AG04450 (cell line): ENCODE results near the gene GIMAP7. TPM values are rescaled to one million over a fixed set of nuclear protein-coding genes. Genes with fewer than 3 reads are reported as not detected.
"Not testable (repeated sequence)": the region's sequence is repeated elsewhere in the genome, so short reads cannot be mapped to it uniquely, and the experiment has no call there.

Experiments
- CTCF ChIA-PET: fragments of 300-600, 350-600 bp; formaldehyde crosslinking; extraction: SDS; loops from one replicate; lab custom pipeline; 2022; ENCODE audit warnings: antibody characterized with exemption, inconsistent platforms; lab: Charles Lee
- POLR2A ChIA-PET: fragments of 350-600 bp; formaldehyde crosslinking; extraction: SDS; loops from one replicate; lab custom pipeline; 2021; ENCODE audit warnings: antibody characterized with exemption, inconsistent platforms; lab: Yijun Ruan, JAX
- DNase-seq: peaks from one replicate; pipeline ENCODE4 v3.0.0-alpha.2; 2011; ENCODE audit warnings: low read depth, low spot score
- H3K27ac ChIP-seq: one replicate; pipeline ENCODE4 v1.5.1; 2012; ENCODE audit warnings: low read depth, low read length, control low read depth
- H3K27me3 ChIP-seq: one replicate; pipeline ENCODE4 v1.6.0; 2012; ENCODE audit warnings: low read length; ENCODE audit not compliant: control insufficient read depth, insufficient read depth
- H3K4me3 ChIP-seq: 2 replicates; pipeline ENCODE4 v1.5.1; 2011; ENCODE audit warnings: mild to moderate bottlenecking, low read depth, low read length, control low read depth
- H3K9me3 ChIP-seq: 2 replicates; pipeline ENCODE4 v1.5.1; 2012; ENCODE audit warnings: low read length; ENCODE audit not compliant: control insufficient read depth, insufficient read depth
- polyA plus RNA-seq: library from polyadenylated mRNA; depleted of rRNA; stranded (reverse); fragments of >200 nt; gene quantifications from 2 replicates; pipeline ENCODE4 v1.2.3, GENCODE V29; 2011
- TF ChIP-seq, protein P1 (sequence below): IDR thresholded peaks from 2 replicates; pipeline ENCODE4 v1.5.1; 2011; ENCODE audit warnings: low read depth, low read length, control low read depth, inconsistent platforms

Gene GIMAP7
- polyA plus RNA-seq, 1 experiment: not detected

DNA sequence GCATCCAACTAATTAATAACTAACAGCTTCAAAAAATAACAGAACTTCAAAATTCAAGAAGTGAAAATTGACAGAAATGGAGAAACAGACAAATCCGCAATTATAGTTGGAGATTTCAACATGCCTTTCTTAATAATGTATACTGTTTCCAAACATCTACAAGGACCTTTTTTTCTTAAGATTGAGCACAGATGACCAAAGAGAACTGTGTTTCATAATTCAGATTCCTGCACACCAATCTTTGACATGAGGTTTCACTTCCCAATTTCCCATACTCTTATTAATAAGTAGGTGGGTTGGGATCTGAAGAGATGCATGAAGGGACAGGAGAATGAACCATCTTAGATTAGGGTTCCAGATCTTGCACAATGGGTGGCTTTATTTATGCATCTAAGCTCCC, 24.9 kb upstream of the GIMAP7 start:
- H3K4me3 ChIP-seq: no peak overlapping the region
- TF ChIP-seq, protein P1, sequence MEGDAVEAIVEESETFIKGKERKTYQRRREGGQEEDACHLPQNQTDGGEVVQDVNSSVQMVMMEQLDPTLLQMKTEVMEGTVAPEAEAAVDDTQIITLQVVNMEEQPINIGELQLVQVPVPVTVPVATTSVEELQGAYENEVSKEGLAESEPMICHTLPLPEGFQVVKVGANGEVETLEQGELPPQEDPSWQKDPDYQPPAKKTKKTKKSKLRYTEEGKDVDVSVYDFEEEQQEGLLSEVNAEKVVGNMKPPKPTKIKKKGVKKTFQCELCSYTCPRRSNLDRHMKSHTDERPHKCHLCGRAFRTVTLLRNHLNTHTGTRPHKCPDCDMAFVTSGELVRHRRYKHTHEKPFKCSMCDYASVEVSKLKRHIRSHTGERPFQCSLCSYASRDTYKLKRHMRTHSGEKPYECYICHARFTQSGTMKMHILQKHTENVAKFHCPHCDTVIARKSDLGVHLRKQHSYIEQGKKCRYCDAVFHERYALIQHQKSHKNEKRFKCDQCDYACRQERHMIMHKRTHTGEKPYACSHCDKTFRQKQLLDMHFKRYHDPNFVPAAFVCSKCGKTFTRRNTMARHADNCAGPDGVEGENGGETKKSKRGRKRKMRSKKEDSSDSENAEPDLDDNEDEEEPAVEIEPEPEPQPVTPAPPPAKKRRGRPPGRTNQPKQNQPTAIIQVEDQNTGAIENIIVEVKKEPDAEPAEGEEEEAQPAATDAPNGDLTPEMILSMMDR: no peak
- DNase-seq: no peak
- ChIA-PET POLR2A (no interaction called here), CTCF (no interaction called here)
- H3K9me3 ChIP-seq: peaks cover 7% of the 10 kb centered on the region
- H3K27me3 ChIP-seq: no peaks in the 10 kb centered on the region
- no peak overlapping the region for H3K27ac ChIP-seq

DNA sequence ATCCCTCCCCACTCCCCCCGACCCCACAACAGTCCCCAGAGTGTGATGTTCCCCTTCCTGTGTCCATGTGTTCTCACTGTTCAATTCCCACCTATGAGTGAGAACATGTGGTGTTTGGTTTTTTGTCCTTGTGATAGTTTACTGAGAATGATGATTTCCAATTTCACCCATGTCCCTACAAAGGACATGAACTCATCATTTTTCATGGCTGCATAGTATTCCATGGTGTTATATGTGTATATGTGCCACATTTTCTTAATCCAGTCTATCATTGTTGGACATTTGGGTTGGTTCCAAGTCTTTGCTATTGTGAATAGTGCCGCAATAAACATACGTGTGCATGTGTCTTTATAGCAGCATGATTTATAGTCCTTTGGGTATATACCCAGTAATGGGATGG, 21.2 kb upstream of the GIMAP7 start:
- H3K27me3 ChIP-seq, H3K4me3 ChIP-seq, H3K27ac ChIP-seq, H3K9me3 ChIP-seq, DNase-seq, CTCF ChIA-PET, POLR2A ChIA-PET: not testable (repeated sequence)

DNA sequence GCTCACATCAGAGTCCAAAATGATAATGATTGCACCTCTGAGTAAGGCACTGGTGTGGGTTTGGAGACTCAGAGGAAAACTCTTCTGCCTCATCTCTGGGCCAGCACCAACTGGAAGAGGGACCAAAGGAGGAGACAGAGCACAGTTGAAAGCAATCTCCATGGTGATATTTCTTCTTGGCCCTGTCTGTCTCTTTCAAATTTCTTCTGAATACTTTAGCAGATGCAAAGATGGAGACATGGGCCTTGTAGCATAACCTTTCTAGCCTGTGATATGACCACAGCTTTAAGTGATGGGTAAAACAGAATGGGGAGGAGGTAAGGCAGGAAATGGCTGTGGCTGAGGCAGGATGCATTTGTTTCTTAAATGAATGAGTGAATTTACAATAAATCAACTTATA, 12.2 kb upstream of the GIMAP7 start:
- Histone ChIP-seq H3K9me3 (no peaks in the 10 kb centered on the region), H3K4me3 (no peak overlapping the region), H3K27me3 (no peaks in the 10 kb centered on the region), H3K27ac (no peak overlapping the region)
- DNase-seq: no peak
- TF ChIP-seq, protein P1: no peak
- CTCF ChIA-PET: no interaction called here
- POLR2A ChIA-PET: no interaction called here

DNA sequence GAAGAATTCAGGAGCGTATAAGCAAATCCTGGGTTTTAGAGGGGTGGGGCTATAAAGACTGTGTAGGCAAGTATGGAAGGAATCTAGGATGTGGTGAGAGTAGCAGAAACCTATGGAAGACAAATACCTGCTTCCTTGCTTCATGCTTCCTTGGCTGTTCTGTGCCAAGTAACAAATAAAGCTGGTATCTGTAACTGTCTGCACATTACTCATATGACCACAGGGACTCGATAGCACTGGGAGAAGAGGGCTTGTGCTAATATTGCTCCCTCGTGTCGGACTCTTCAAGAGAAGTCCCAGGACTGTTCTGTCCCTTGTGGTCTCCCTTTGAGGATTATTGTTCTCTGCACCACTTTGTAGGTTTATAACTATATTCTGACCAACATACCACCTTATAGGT, 11.5 kb upstream of the GIMAP7 start:
- DNase-seq: no peak
- TF ChIP-seq, protein P1: no peak
- no peak overlapping the region for H3K4me3 ChIP-seq
- ChIA-PET CTCF (no interaction called here), POLR2A (no interaction called here)
- H3K9me3 ChIP-seq: no peaks in the 10 kb centered on the region
- H3K27ac ChIP-seq: no peak overlapping the region
- H3K27me3 ChIP-seq: no peaks in the 10 kb centered on the region

DNA sequence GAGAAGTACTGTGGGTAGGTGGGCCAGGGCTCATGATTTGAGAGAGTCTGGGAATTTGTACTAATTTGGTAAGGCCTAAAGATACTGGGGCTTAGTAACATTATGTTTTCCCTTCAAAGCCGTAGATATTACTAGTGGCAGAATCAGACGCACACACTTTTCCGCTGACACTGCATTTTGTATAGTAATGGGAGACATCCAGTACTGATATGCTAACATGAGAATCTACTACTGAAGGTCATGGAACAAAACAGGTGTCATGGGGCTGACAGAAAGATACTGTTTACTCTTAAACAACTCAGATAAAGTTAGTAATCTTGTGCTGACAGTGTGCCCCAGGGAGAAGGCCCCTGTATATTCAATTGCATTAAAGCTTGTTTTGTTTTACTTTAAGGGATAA, 11.1 kb upstream of the GIMAP7 start:
- H3K4me3 ChIP-seq: no peak overlapping the region
- TF ChIP-seq, protein P1: no peak
- ChIA-PET CTCF (no interaction called here), POLR2A (no interaction called here)
- no peaks in the 10 kb centered on the region for H3K27me3 ChIP-seq
- no peak overlapping the region for H3K27ac ChIP-seq
- no peak for DNase-seq
- H3K9me3 ChIP-seq: no peaks in the 10 kb centered on the region
